NCI-H2196 treated with DMSO at 0.1 percent for 48 hours (cell line): ENCODE results near the gene RASSF1.
"Not testable (repeated sequence)": the region's sequence is repeated elsewhere in the genome, so short reads cannot be mapped to it uniquely, and the experiment has no call there.

Source experiments
- DNase-seq: peaks from one replicate; lab custom pipeline; 2025; ENCODE audit not compliant: unreplicated experiment; lab: John Stamatoyannopoulos, UW

The RASSF1 gene

DNA sequence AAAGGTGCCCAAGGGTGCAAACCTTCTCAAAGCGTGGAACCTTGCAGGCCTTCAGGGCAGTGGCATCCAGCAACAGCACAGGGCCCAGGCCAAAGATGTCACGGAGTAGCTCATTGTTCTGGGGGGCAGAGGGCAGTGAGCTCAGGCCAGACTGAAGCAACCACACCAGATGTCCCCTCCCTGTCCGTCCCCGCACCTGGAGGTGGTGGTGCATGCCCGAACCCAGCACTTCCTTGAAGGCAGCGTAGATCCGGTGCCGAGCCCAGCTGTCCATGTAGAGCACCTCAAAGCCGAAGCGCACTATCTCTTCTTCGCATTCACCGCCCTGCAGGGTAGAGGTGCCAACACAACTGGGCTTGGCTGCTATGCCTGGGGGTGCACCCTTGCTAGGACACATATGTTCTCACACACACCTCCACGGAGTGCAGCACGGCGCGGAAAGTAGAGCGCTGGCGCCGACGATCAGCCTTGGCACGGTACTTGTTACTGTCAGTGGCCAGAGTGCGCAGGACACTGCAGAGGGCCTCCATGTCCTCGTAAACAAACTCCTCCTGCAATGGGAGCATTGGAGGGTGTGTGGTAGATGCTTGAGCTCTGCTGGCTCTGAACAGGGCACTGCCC, 52.1 kb downstream of the RASSF1 start:
- DNase-seq: no peak

DNA sequence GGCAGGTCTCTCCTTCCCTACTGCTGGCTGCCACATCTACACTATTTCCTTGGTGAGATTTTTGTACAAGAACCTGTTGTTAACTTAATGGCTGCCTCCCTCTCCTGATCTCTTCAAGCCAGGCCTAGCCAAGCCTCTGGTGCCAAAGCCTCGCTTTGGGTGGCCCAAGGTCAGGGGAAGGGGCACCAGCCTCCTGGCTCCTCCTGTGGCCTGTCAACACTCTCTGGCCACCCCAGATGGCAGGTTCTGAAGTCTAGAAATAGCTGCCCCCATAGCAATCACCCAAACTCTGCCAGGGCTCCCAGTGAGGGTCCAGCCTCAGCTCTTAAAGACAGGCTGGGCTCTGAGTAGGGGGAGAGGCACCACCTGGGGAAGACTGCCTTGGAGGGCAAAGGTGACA, 53.4 kb downstream of the RASSF1 start:
- no peak for DNase-seq

DNA sequence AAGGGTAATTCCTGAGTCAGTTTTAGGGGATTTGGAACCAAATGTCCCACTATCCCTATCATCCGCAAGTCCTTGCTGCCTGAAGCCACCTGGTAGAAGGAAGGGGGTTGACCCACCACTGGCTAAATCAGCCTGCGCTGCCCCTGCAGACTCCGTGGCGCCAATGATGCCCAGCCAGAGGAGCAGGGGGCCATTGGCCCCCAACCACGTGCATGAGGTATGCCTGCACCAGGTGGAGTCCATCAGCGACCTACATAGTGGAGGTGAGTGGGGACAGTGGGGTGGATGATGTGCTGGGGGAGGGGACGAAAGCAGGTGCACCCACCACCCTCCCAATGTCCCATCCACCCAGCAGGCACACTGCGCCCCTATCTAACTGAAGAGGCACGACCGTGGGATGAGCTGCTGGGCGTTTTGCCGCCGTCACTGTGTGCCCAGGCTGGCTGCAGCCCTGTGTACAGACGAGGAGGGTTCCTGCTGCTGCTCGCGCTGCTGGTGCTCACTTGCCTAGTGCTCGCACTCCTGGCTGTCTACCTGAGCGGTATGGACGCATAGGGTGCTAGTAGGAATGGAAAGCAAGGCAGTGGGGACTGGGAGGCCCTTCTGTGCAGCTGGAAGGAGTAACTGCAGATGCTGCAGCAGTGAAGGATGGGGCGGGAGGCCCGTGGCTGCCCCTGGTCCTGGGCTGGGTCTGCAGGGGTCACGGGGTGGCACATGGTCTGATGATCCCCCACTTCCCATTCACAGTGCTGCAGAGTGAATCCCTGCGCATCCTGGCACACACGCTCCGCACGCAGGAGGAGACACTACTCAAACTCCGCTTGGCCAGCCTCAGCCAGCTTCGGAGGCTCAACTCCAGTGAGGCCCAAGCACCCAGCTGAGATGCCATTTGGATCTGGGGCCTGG, 54.1 kb downstream of the RASSF1 start:
- no peak for DNase-seq

DNA sequence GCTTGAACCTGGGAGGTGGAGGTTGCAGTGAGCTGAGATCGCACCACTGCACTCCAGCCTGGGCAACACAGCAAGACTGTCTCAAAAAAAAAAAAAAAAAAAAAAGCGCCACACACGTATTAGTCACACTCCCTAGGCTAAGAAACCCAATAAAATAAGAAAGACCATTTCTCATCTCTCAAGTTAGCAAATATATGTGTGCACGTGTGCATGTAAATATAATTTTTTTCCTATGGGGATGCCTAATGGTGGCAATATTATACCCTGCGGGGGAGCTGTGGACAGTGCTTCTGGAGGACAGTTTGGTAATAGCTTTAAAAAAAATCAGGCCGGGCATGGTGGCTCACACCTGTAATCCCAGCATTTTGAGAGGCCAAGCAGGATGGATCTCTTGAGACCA, 56.5 kb downstream of the RASSF1 start:
- not testable (repeated sequence) for DNase-seq
